Stimulated activated CD4-positive, alpha-beta T cell treated with anti-CD3 and anti-CD28 coated beads, Interleukin-4, amount 100 ng/mL, for 24 hours (primary cell): Measurements from ENCODE around the gene GPLD1.

ENCODE experiments used
- DNase-seq: peaks from one replicate; pipeline ENCODE4 v3.0.0-alpha.2; 2020

GPLD1 gene

DNA sequence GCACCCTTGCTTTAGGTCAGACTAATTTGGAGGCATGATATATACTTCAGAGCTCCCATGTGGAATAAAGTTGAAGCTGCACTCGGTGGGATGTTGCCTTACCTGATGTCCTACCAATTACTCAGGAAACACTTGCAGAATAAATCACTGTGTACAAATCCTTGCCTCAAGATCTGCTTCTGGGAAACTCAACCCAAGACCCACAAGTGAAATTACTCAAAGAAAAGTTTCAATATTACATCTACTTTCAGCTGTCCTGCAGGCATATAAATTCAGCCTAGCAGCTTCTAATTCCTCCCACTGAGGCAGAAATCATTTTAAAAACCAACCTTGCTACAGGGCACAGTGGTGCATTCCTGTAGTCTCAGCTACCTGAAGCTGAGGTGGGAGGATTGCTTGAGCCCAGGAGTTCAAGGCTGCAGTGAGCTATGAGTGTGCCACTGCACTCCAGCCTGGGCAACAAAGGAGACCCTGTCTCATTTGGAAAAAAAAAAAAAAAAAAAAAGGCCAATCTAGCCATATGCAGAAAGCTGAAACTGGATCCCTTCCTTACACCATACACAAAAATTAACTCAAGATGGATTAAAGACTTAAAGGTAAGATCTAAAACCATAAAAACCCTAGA lies 110.8 kb downstream of the GPLD1 start:
- no peak for DNase-seq
